ENCODE results near the gene ESRRB.
A peak's percentile ranks its signal among the peaks of the same experiment; 100 is the strongest.

The ESRRB gene

GRCh38 chr14:76502219-76502618 is 126.3 kb downstream of the ESRRB start:
- no peak overlapping the region for H2BK15ac ChIP-seq (ENCODE audit: low read length)
- no peak overlapping the region for H2AK5ac ChIP-seq (ENCODE audit: low read depth, low read length)
- H3K9me3 ChIP-seq (replicated peaks in 1 of 2; ENCODE audit: control insufficient read depth in 2 of 2, insufficient read depth in 1 of 2, low read depth in 1 of 2, low read length in 2 of 2) = no peaks in the 10 kb centered on the region
- no peak overlapping the region for H3K23ac ChIP-seq (ENCODE audit: low read depth, low read length, poor library complexity)
- H3K4me3 ChIP-seq (ENCODE audit: low read length in 2 of 2) = no peak overlapping the region
- no peak overlapping the region for H3K9ac ChIP-seq (ENCODE audit: low read depth, low read length, poor library complexity)
- no peak overlapping the region for H4K91ac ChIP-seq (ENCODE audit: low read depth, low read length, poor library complexity)
- no peak overlapping the region for H3K14ac ChIP-seq (ENCODE audit: low read length)
- no peaks in the 10 kb centered on the region for H3K4me1 ChIP-seq (ENCODE audit: control insufficient read depth in 2 of 2, insufficient read depth in 1 of 2, low read depth in 1 of 2, low read length in 2 of 2)
- no peak overlapping the region for H3K4ac ChIP-seq (ENCODE audit: low read length)
- no peak overlapping the region for H2BK12ac ChIP-seq (ENCODE audit: low read length)
- H2BK120ac ChIP-seq (ENCODE audit: low read depth, low read length) = no peak overlapping the region
- H3K36me3 ChIP-seq (replicated peaks in 1 of 2; ENCODE audit: control insufficient read depth in 2 of 2, insufficient read depth in 2 of 2, low read length in 2 of 2) = no peaks in the 10 kb centered on the region
- H4K8ac ChIP-seq (ENCODE audit: low read depth, low read length) = no peak overlapping the region
- H3K79me1 ChIP-seq (ENCODE audit: low read depth, low read length) = no peaks in the 10 kb centered on the region
- WGBS, 2 donors (ENCODE audit: extremely low coverage in 2 of 2, insufficient read length in 2 of 2, insufficient replicate concordance in 1 of 2) = no CpG with 5 or more reads among the region's 4 CpGs
- H3K27me3 ChIP-seq (ENCODE audit: control insufficient read depth in 3 of 3, insufficient read depth in 3 of 3, low read depth in 1 of 3, low read length in 3 of 3) = no peaks in the 10 kb centered on the region
- H3K27ac ChIP-seq (replicated peaks; ENCODE audit: low read length) = no peak overlapping the region
- H2AFZ ChIP-seq (ENCODE audit: low read length) = no peak overlapping the region
- no peak overlapping the region for H2BK5ac ChIP-seq (ENCODE audit: low read length)
- no peak for DNase-seq (ENCODE audit: low spot score)
- no peak overlapping the region for H3K4me2 ChIP-seq (ENCODE audit: insufficient read depth, low read length, poor library complexity, severe bottlenecking)
- H3K18ac ChIP-seq (ENCODE audit: low read length) = no peak overlapping the region

GRCh38 chr14:76502638-76503037 is 126.7 kb downstream of the ESRRB start:
- H3K23ac ChIP-seq (ENCODE audit: low read depth, low read length, poor library complexity) = no peak overlapping the region
- no peak for DNase-seq (ENCODE audit: low spot score)
- no peak overlapping the region for H3K27ac ChIP-seq (replicated peaks; ENCODE audit: low read length)
- H2AK5ac ChIP-seq (ENCODE audit: low read depth, low read length) = no peak overlapping the region
- no peaks in the 10 kb centered on the region for H3K27me3 ChIP-seq (ENCODE audit: control insufficient read depth in 3 of 3, insufficient read depth in 3 of 3, low read depth in 1 of 3, low read length in 3 of 3)
- no peak overlapping the region for H2BK15ac ChIP-seq (ENCODE audit: low read length)
- H3K4me2 ChIP-seq (ENCODE audit: insufficient read depth, low read length, poor library complexity, severe bottlenecking) = no peak overlapping the region
- H3K4ac ChIP-seq (ENCODE audit: low read length) = no peak overlapping the region
- H3K4me1 ChIP-seq (ENCODE audit: control insufficient read depth in 2 of 2, insufficient read depth in 1 of 2, low read depth in 1 of 2, low read length in 2 of 2) = no peaks in the 10 kb centered on the region
- H4K91ac ChIP-seq (ENCODE audit: low read depth, low read length, poor library complexity) = no peak overlapping the region
- no peak overlapping the region for H2BK12ac ChIP-seq (ENCODE audit: low read length)
- no peak overlapping the region for H2BK120ac ChIP-seq (ENCODE audit: low read depth, low read length)
- H2BK5ac ChIP-seq (ENCODE audit: low read length) = no peak overlapping the region
- no CpG with 5 or more reads among the region's 3 CpGs for WGBS, 2 donors (ENCODE audit: extremely low coverage in 2 of 2, insufficient read length in 2 of 2, insufficient replicate concordance in 1 of 2)
- no peak overlapping the region for H4K8ac ChIP-seq (ENCODE audit: low read depth, low read length)
- H3K9me3 ChIP-seq (replicated peaks in 1 of 2; ENCODE audit: control insufficient read depth in 2 of 2, insufficient read depth in 1 of 2, low read depth in 1 of 2, low read length in 2 of 2) = no peaks in the 10 kb centered on the region
- no peak overlapping the region for H3K9ac ChIP-seq (ENCODE audit: low read depth, low read length, poor library complexity)
- H3K14ac ChIP-seq (ENCODE audit: low read length) = no peak overlapping the region
- H3K36me3 ChIP-seq (replicated peaks in 1 of 2; ENCODE audit: control insufficient read depth in 2 of 2, insufficient read depth in 2 of 2, low read length in 2 of 2) = no peaks in the 10 kb centered on the region
- H3K4me3 ChIP-seq (ENCODE audit: low read length in 2 of 2) = no peak overlapping the region
- H3K79me1 ChIP-seq (ENCODE audit: low read depth, low read length) = no peaks in the 10 kb centered on the region
- no peak overlapping the region for H2AFZ ChIP-seq (ENCODE audit: low read length)
- H3K18ac ChIP-seq (ENCODE audit: low read length) = no peak overlapping the region

DNA sequence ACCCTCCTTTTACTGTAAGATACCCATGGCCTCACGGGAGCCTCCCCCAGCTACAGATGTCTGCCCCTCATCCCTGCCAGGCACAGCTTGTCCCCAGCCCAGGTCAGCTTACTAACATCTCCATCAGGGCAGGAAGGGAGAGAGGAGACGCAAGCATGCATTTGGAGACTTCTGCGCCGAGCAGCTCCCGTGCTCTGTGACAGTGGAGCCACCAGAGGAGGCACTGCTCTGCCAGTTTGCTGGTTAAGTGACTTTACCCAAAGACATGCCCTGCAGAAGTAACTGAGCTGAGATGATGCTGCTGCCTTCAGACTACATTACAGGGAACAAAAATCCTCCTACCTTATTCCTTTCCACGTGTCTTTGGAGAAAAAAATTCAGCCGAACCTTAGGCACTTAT is 133.4 kb downstream of the ESRRB start:
- Histone ChIP-seq H3K36me3 (replicated peaks in 1 of 2; ENCODE audit: control insufficient read depth in 2 of 2, insufficient read depth in 2 of 2, low read length in 2 of 2) (no peaks in the 10 kb centered on the region), H2BK15ac (ENCODE audit: low read length) (no peak overlapping the region), H2BK5ac (ENCODE audit: low read length) (no peak overlapping the region), H3K23ac (ENCODE audit: low read depth, low read length, poor library complexity) (no peak overlapping the region), H3K4ac (ENCODE audit: low read length) (no peak overlapping the region), H2BK12ac (ENCODE audit: low read length) (no peak overlapping the region), H3K9ac (ENCODE audit: low read depth, low read length, poor library complexity) (no peak overlapping the region), H3K9me3 (replicated peaks in 1 of 2; ENCODE audit: control insufficient read depth in 2 of 2, insufficient read depth in 1 of 2, low read depth in 1 of 2, low read length in 2 of 2) (no peaks in the 10 kb centered on the region), H3K4me3 (ENCODE audit: low read length in 2 of 2) (no peak overlapping the region), H3K4me2 (ENCODE audit: insufficient read depth, low read length, poor library complexity, severe bottlenecking) (no peak overlapping the region), H2BK120ac (ENCODE audit: low read depth, low read length) (no peak overlapping the region), H3K79me1 (ENCODE audit: low read depth, low read length) (no peaks in the 10 kb centered on the region), H3K27me3 (ENCODE audit: control insufficient read depth in 3 of 3, insufficient read depth in 3 of 3, low read depth in 1 of 3, low read length in 3 of 3) (peaks cover 0 to 7% (median 0%) of the 10 kb centered on the region in 3 experiments), H3K27ac (replicated peaks; ENCODE audit: low read length) (no peak overlapping the region), H3K14ac (ENCODE audit: low read length) (no peak overlapping the region), H2AFZ (ENCODE audit: low read length) (no peak overlapping the region), H4K8ac (ENCODE audit: low read depth, low read length) (no peak overlapping the region), H3K4me1 (ENCODE audit: control insufficient read depth in 2 of 2, insufficient read depth in 1 of 2, low read depth in 1 of 2, low read length in 2 of 2) (peaks cover 0 to 3% of the 10 kb centered on the region in 2 donors), H4K91ac (ENCODE audit: low read depth, low read length, poor library complexity) (no peak overlapping the region), H3K18ac (ENCODE audit: low read length) (no peak overlapping the region), H2AK5ac (ENCODE audit: low read depth, low read length) (no peak overlapping the region)
- WGBS, 2 donors (ENCODE audit: extremely low coverage in 2 of 2, insufficient read length in 2 of 2, insufficient replicate concordance in 1 of 2) = no CpG with 5 or more reads among the region's 7 CpGs
- DNase-seq (ENCODE audit: low spot score) = no peak

DNA sequence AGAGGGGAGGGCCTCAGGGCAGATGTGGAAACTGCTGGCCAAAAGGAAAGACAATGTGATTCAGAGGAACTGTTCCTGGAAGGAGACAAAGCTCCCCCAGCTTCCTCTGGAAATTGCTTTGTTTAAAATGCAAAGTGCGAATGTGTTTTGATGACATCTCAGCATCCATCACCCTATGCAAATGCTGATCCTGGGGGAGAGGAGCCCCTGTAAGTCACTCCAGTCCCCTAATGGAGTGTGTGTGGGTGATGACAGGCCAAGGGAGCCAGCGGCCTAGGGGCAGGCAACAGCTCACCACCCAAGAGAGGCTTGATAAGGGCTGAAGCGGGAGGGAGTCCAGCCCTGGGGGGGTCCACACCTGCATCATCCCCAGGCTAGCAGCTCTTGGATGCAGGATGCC is 134.2 kb downstream of the ESRRB start:
- Histone ChIP-seq H2BK5ac (ENCODE audit: low read length) (no peak overlapping the region), H3K9me3 (replicated peaks in 1 of 2; ENCODE audit: control insufficient read depth in 2 of 2, insufficient read depth in 1 of 2, low read depth in 1 of 2, low read length in 2 of 2) (no peaks in the 10 kb centered on the region), H3K4me1 (ENCODE audit: control insufficient read depth in 2 of 2, insufficient read depth in 1 of 2, low read depth in 1 of 2, low read length in 2 of 2) (peaks cover 0 to 3% of the 10 kb centered on the region in 2 donors), H2BK15ac (ENCODE audit: low read length) (no peak overlapping the region), H3K14ac (ENCODE audit: low read length) (no peak overlapping the region), H3K9ac (ENCODE audit: low read depth, low read length, poor library complexity) (peak overlapping the region; percentile 53), H2BK120ac (ENCODE audit: low read depth, low read length) (no peak overlapping the region), H2BK12ac (ENCODE audit: low read length) (no peak overlapping the region), H2AK5ac (ENCODE audit: low read depth, low read length) (no peak overlapping the region), H4K91ac (ENCODE audit: low read depth, low read length, poor library complexity) (no peak overlapping the region), H3K36me3 (replicated peaks in 1 of 2; ENCODE audit: control insufficient read depth in 2 of 2, insufficient read depth in 2 of 2, low read length in 2 of 2) (no peaks in the 10 kb centered on the region), H3K4me2 (ENCODE audit: insufficient read depth, low read length, poor library complexity, severe bottlenecking) (no peak overlapping the region), H2AFZ (ENCODE audit: low read length) (no peak overlapping the region), H3K4me3 (ENCODE audit: low read length in 2 of 2) (no peak overlapping the region), H3K79me1 (ENCODE audit: low read depth, low read length) (no peaks in the 10 kb centered on the region), H3K23ac (ENCODE audit: low read depth, low read length, poor library complexity) (no peak overlapping the region), H3K27ac (replicated peaks; ENCODE audit: low read length) (no peak overlapping the region), H3K27me3 (ENCODE audit: control insufficient read depth in 3 of 3, insufficient read depth in 3 of 3, low read depth in 1 of 3, low read length in 3 of 3) (peaks cover 0 to 7% (median 0%) of the 10 kb centered on the region in 3 experiments), H3K18ac (ENCODE audit: low read length) (no peak overlapping the region), H3K4ac (ENCODE audit: low read length) (no peak overlapping the region), H4K8ac (ENCODE audit: low read depth, low read length) (no peak overlapping the region)
- no CpG with 5 or more reads among the region's 3 CpGs for WGBS, 2 donors (ENCODE audit: extremely low coverage in 2 of 2, insufficient read length in 2 of 2, insufficient replicate concordance in 1 of 2)
- DNase-seq (ENCODE audit: low spot score) = no peak
